K562 (cell line): ENCODE results near the gene GPAT3. TPM values are rescaled to one million over a fixed set of nuclear protein-coding genes. Genes with fewer than 3 reads are reported as not detected.

Experiments
- ATAC-seq: fragments of 200-7000 bp; cut with Tn5 transposase; 3 replicates; pipeline ENCODE4 v1.9.1; 2020; ENCODE audit warnings: moderate library complexity
- BruUV-seq: library from RNA; stranded (reverse); fragments of 400-500 nt; replicated peaks from 2 replicates; lab custom pipeline; 2021; lab: Mats Ljungman, UMichigan
- CTCF ChIA-PET: fragments of 300-600 bp; formaldehyde crosslinking; extraction: SDS; loops from one replicate; lab custom pipeline; 2021; ENCODE audit warnings: low intra/inter-chr PET ratio; lab: Yijun Ruan, JAX
- POLR2A ChIA-PET: fragments of 300-600, 350-650 bp; sonication (Branson Sonifier 250); formaldehyde crosslinking; extraction: SDS; loops from one replicate; lab custom pipeline; 2021; ENCODE audit warnings: antibody characterized with exemption, inconsistent platforms; lab: Yijun Ruan, JAX
- DNase-seq, 4 experiments: peaks; one replicate each; pipeline versions ENCODE4 v3.0.0 to v3.0.0-alpha.2; 2011 to 2018; ENCODE audit warnings: low spot score in 3 of 4, mixed read lengths in 3 of 4; ENCODE audit errors: extremely low read depth in 1 of 4
- FAIRE-seq: peaks from 2 replicates; lab custom pipeline; 2011; peaks lifted over from hg19 to GRCh38; lab: Jason Lieb, UNC
- H2AFZ ChIP-seq: 2 replicates; pipeline ENCODE4 v1.6.0; 2011; ENCODE audit warnings: low read depth, low read length, control low read depth, inconsistent platforms
- H3K27ac ChIP-seq: fragments of 200-600 bp; 3 replicates; pipeline ENCODE4 v1.8.0; 2011; ENCODE audit warnings: low read depth, mild to moderate bottlenecking, control low read depth, inconsistent platforms, low read length, moderate library complexity, mixed read lengths; ENCODE audit errors: extremely low read depth
- H3K27me3 ChIP-seq, 2 experiments: fragments of 300-600 bp in 1 of 2; 2 replicates in 1 of 2; 3 replicates in 1 of 2; pipeline versions ENCODE4 v1.6.0 to v1.8.0; 2011; ENCODE audit warnings: inconsistent platforms in 2 of 2, low read length in 2 of 2, mild to moderate bottlenecking in 1 of 2, mixed read lengths in 1 of 2, moderate library complexity in 1 of 2; ENCODE audit not compliant: control insufficient read depth in 2 of 2, insufficient read depth in 2 of 2
- H3K36me3 ChIP-seq: fragments of 300-600 bp; 3 replicates; pipeline ENCODE4 v1.8.0; 2011; ENCODE audit warnings: mild to moderate bottlenecking, low read length, inconsistent platforms; ENCODE audit not compliant: control insufficient read depth, insufficient read depth
- H3K4me1 ChIP-seq, 2 experiments: fragments of 200-600 bp in 1 of 2; replicated peaks in 1 of 2; 2 replicates in 1 of 2; 3 replicates in 1 of 2; pipeline versions ENCODE4 v1.5.1 to v1.8.0; 2011; ENCODE audit warnings: inconsistent platforms in 2 of 2, low read length in 2 of 2, mild to moderate bottlenecking in 1 of 2, mixed read lengths in 1 of 2, moderate library complexity in 1 of 2; ENCODE audit not compliant: control insufficient read depth in 2 of 2, insufficient read depth in 2 of 2
- H3K4me2 ChIP-seq: 2 replicates; pipeline ENCODE4 v1.6.1; 2011; ENCODE audit warnings: low read length, control low read depth, inconsistent platforms, mixed read lengths; ENCODE audit not compliant: insufficient read depth
- H3K4me3 ChIP-seq: fragments of 200-600 bp; sonication (generic), shearing (Covaris generic); 2 replicates; pipeline ENCODE4 v1.5.1; 2016; ENCODE audit warnings: control low read depth, inconsistent platforms
- H3K79me2 ChIP-seq: fragments of 200-600 bp; 3 replicates; pipeline ENCODE4 v1.8.0; 2011; ENCODE audit warnings: low read length, inconsistent platforms; ENCODE audit not compliant: control insufficient read depth, insufficient read depth
- H3K9ac ChIP-seq, 2 experiments: 2 replicates each; pipeline versions ENCODE4 v1.6.0 to v1.6.1; 2011; ENCODE audit warnings: low read depth in 2 of 2, low read length in 2 of 2, control low read depth in 1 of 2, inconsistent platforms in 1 of 2, mild to moderate bottlenecking in 1 of 2, mixed read lengths in 1 of 2; ENCODE audit not compliant: insufficient read depth in 1 of 2
- H3K9me1 ChIP-seq: one replicate; pipeline ENCODE4 v1.6.0; 2011; ENCODE audit warnings: inconsistent platforms, mild to moderate bottlenecking, low read length, moderate library complexity; ENCODE audit not compliant: control insufficient read depth, insufficient read depth
- H3K9me3 ChIP-seq: replicated peaks from 2 replicates; pipeline ENCODE4 v1.5.1; 2011; ENCODE audit warnings: low read depth, low read length, inconsistent platforms; ENCODE audit not compliant: control insufficient read depth, insufficient read depth
- H4K20me1 ChIP-seq: replicated peaks from 2 replicates; pipeline ENCODE4 v1.6.1; 2011; ENCODE audit warnings: low read length, inconsistent platforms, mixed read lengths; ENCODE audit not compliant: control insufficient read depth, insufficient read depth
- CTBP1 ChIP-seq: fragments of 450-650 bp; IDR thresholded peaks from 2 replicates; pipeline ENCODE4 v1.6.1; 2016; ENCODE audit warnings: borderline replicate concordance
- FOXK2 ChIP-seq, 2 experiments: fragments of 450-650 bp; IDR thresholded peaks in 1 of 2; conservative IDR thresholded peaks in 1 of 2; 2 replicates each; pipeline ENCODE4 v1.6.1; 2016; ENCODE audit warnings: low read depth in 2 of 2, mild to moderate bottlenecking in 1 of 2
- GABPB2 ChIP-seq: fragments of 250-450 bp; sonication (Bioruptor Pico); conservative IDR thresholded peaks from 2 replicates; pipeline ENCODE4 v1.5.1; 2021; ENCODE audit warnings: mild to moderate bottlenecking
- HDAC6 ChIP-seq: IDR thresholded peaks from 2 replicates; pipeline ENCODE4 v1.6.1; 2012; ENCODE audit warnings: low read depth, mild to moderate bottlenecking, control low read depth, inconsistent platforms, low read length, moderate library complexity
- HMGN3 ChIP-seq: IDR thresholded peaks from 2 replicates; pipeline ENCODE4 v1.6.1; 2011; ENCODE audit warnings: borderline replicate concordance, low read depth, mild to moderate bottlenecking, mixed read lengths, low read length; ENCODE audit not compliant: insufficient read length; ENCODE audit errors: extremely low read depth
- MAFF ChIP-seq: IDR thresholded peaks from 2 replicates; pipeline ENCODE4 v1.6.1; 2012; ENCODE audit warnings: low read length, improper control_type of control experiment
- MAFK ChIP-seq: IDR thresholded peaks from 2 replicates; pipeline ENCODE4 v1.6.1; 2011; ENCODE audit warnings: low read length, improper control_type of control experiment
- MBD2 ChIP-seq: sonication (generic); IDR thresholded peaks from 2 replicates; pipeline ENCODE4 v1.6.1; 2016; ENCODE audit warnings: low read depth, borderline replicate concordance
- NFATC3 ChIP-seq: fragments of 450-650 bp; IDR thresholded peaks from 2 replicates; pipeline ENCODE4 v1.6.1; 2017; ENCODE audit warnings: mild to moderate bottlenecking
- NFIC ChIP-seq: fragments of 450-650 bp; IDR thresholded peaks from 2 replicates; pipeline ENCODE4 v1.6.1; 2017; ENCODE audit warnings: mild to moderate bottlenecking, inconsistent platforms
- SMC3 ChIP-seq: conservative IDR thresholded peaks from 2 replicates; pipeline ENCODE4 v1.6.1; 2011; ENCODE audit warnings: low read depth, low read length, improper control_type of control experiment; ENCODE audit not compliant: insufficient read depth
- SNIP1 ChIP-seq: fragments of 450-650 bp; IDR thresholded peaks from 2 replicates; pipeline ENCODE4 v1.7.1; 2017; ENCODE audit warnings: low read depth, mild to moderate bottlenecking
- SREBF1 ChIP-seq: fragments of 150-350 bp; IDR thresholded peaks from 2 replicates; pipeline ENCODE4 v1.6.1; 2014; ENCODE audit warnings: antibody characterized with exemption, low read depth, low read length, borderline replicate concordance
- USF2 ChIP-seq: sonication (generic); formaldehyde crosslinking; IDR thresholded peaks from 2 replicates; pipeline ENCODE4 v1.5.0; 2020; ENCODE audit warnings: missing genetic modification reagents
- ZBTB17 ChIP-seq: fragments of 450-650 bp; formaldehyde crosslinking; IDR thresholded peaks from 2 replicates; pipeline ENCODE4 v1.4.0; 2020; ENCODE audit warnings: mild to moderate bottlenecking
- ZNF239 ChIP-seq: fragments of 250-450 bp; sonication (Bioruptor Pico); IDR thresholded peaks from 2 replicates; pipeline ENCODE4 v1.4.0; 2020; ENCODE audit warnings: mild to moderate bottlenecking
- ZNF253 ChIP-seq: fragments of 250-450 bp; sonication (Bioruptor Pico); conservative IDR thresholded peaks from 2 replicates; pipeline ENCODE4 v1.6.1; 2021; ENCODE audit warnings: mild to moderate bottlenecking
- ZNF316 ChIP-seq: fragments of 450-650 bp; IDR thresholded peaks from 2 replicates; pipeline ENCODE4 v1.6.1; 2016
- ZNF384 ChIP-seq: IDR thresholded peaks from 2 replicates; pipeline ENCODE4 v1.6.1; 2012; ENCODE audit warnings: low read depth, low read length, improper control_type of control experiment
- ZNF444 ChIP-seq: fragments of 250-450 bp; sonication (Bioruptor Pico); IDR thresholded peaks from 2 replicates; pipeline ENCODE4 v1.4.0; 2020; ENCODE audit warnings: mild to moderate bottlenecking, moderate library complexity
- ZNF785 ChIP-seq: fragments of 250-450 bp; sonication (Bioruptor Pico); IDR thresholded peaks from 2 replicates; pipeline ENCODE4 v1.4.0; 2020; ENCODE audit warnings: mild to moderate bottlenecking
- WGBS: fragments of 100-300 bp; shearing (Covaris generic); methylation state at CpG from one replicate; pipeline ENCODE4 v1.1.6; 2016; ENCODE audit warnings: low coverage, mixed read lengths; ENCODE audit not compliant: insufficient coverage; ENCODE audit errors: missing lambda C conversion rate; 5-methylcytosine and 5-hydroxymethylcytosine counted together
- in situ Hi-C: fragments of 300-500 bp; cut with MboI; formaldehyde crosslinking; loops from 4 replicates; pipeline ENCODE4 v1.15.0; 2018; ENCODE audit warnings: inconsistent platforms, mixed read lengths
- intact Hi-C: fragments of 100-400 bp; cut with micrococcal nuclease; formaldehyde crosslinking; loops from 2 replicates; pipeline ENCODE4 v1.14.2; 2022
- polyA plus RNA-seq, 8 experiments: library from polyadenylated mRNA; depleted of rRNA in 4 of 8; stranded (reverse) in 5 of 8; unstranded in 3 of 8; fragments of >200 nt; fragmentation: Nextera tagmentation in 2 of 8; fragmentation: Illumina TruSeq in 1 of 8; extraction: Ambion mirVana in 2 of 8; extraction: Trizol in 1 of 8; gene quantifications; 2 replicates each; pipeline versions ENCODE4 v1.2.1 to v1.2.3, GENCODE V29; 2011 to 2014; ENCODE audit warnings: inconsistent platforms in 1 of 8, missing spikeins in 1 of 8
- total RNA-seq, 7 experiments: library from RNA; depleted of rRNA in 6 of 7; stranded (reverse); fragments of >200 nt in 6 of 7; fragmentation: Illumina TruSeq in 2 of 7; extraction: Trizol in 2 of 7; gene quantifications; 2 replicates each; pipeline versions ENCODE4 v1.2.1 to v1.2.3, GENCODE V29; 2011 to 2021; ENCODE audit warnings: low replicate concordance in 1 of 7
- TF ChIP-seq, protein P1 (sequence below): sonication (generic); formaldehyde crosslinking; IDR thresholded peaks from 2 replicates; pipeline ENCODE4 v1.8.0; 2022; ENCODE audit warnings: missing genetic modification reagents, mild to moderate bottlenecking, moderate library complexity, borderline replicate concordance

The GPAT3 gene
- total and polyA plus RNA-seq, 9 of the 15 experiments (the other 6 are each of a cell fraction or from before 2014, with no cell fraction given): 4.1 to 16.1 (median 13.1) TPM

- TF ChIP-seq MAFF (peak; percentile 69), NFATC3 (no peak), MAFK (peak; percentile 44; the same call in 1 of the 2 replicates), ZNF239 (CRISPR knock-in tag) (no peak), ZBTB17 (no peak), CTBP1 (no peak), ZNF316 (peak; percentile 85)
- TF ChIP-seq, protein P1, sequence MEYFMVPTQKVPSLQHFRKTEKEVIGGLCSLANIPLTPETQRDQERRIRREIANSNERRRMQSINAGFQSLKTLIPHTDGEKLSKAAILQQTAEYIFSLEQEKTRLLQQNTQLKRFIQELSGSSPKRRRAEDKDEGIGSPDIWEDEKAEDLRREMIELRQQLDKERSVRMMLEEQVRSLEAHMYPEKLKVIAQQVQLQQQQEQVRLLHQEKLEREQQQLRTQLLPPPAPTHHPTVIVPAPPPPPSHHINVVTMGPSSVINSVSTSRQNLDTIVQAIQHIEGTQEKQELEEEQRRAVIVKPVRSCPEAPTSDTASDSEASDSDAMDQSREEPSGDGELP (CRISPR knock-in tag): no peak
Measured at GRCh38 chr4:83591730-83592129, 55.8 kb downstream of the GPAT3 start (continued).

DNA sequence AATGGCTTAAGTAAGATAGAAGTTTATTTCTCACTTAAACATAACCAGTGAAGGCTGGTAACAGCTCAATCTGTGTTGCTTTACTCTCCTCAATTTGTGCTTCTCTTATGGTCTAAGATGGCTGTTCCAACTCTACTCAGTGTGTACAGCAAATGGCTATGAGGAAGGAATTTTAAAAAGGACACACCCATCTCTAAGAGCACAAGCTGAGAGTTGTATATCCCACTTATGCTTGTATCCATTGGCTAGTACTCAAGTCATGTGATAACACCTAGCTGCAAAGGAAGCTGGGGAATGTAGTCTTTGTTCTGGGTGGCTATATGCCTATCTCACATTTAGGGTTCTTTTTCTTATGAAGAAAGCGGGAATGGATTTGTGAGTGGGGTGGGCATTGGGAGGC is 63.3 kb downstream of the GPAT3 start:
- 57% methylated on average over 1 of the region's 1 CpG for WGBS
- no peak overlapping the region for H3K4me2 ChIP-seq
- H3K27ac ChIP-seq: no peak overlapping the region
- H3K9me1 ChIP-seq: no peaks in the 10 kb centered on the region
- BruUV-seq: no TSS peak
- ChIA-PET CTCF (no interaction called here), POLR2A (interaction anchor here (1.1 kb wide), 1 partner anchor 31 kb away, joined by 3 read pairs; no protein-coding TSS in a partner anchor)
- H3K9me3 ChIP-seq: no peaks in the 10 kb centered on the region
- H3K4me1 ChIP-seq: no peaks in the 10 kb centered on the region
- no peak overlapping the region for H3K9ac ChIP-seq
- no peaks in the 10 kb centered on the region for H4K20me1 ChIP-seq
- peak; percentile 92 for FAIRE-seq
- ATAC-seq: peak; percentile 98
- H3K27me3 ChIP-seq: no peaks in the 10 kb centered on the region
- H3K79me2 ChIP-seq: no peaks in the 10 kb centered on the region
- no peaks in the 10 kb centered on the region for H3K36me3 ChIP-seq
- in situ Hi-C loops: no loop called here
- DNase-seq: peak; percentile 51 to 64 (median 56)
- no peak overlapping the region for H3K4me3 ChIP-seq
- intact Hi-C loops: no loop called here
- H2AFZ ChIP-seq: peak overlapping the region; percentile 81
- no peak for TF ChIP-seq ZNF785 (CRISPR knock-in tag)
- peak; percentile 82 for TF ChIP-seq USF2 (CRISPR knock-in tag)
- no peak for TF ChIP-seq NFIC
- no peak for TF ChIP-seq SNIP1
- no peak for TF ChIP-seq SREBF1
- TF ChIP-seq MBD2: 0 out of 2 replicates have a peak, but pooled peaks have one; percentile 26
- TF ChIP-seq SMC3: no peak
- no peak for TF ChIP-seq ZNF384
- no peak for TF ChIP-seq HMGN3
- no peak for TF ChIP-seq ZNF253 (CRISPR knock-in tag)
- TF ChIP-seq HDAC6: no peak
- TF ChIP-seq GABPB2 (CRISPR knock-in tag): no peak
- peak; percentile 55 to 58; a peak in 3 of 4 replicates for TF ChIP-seq FOXK2 (conservative IDR thresholded peaks at IDR 0.05 in 1 of 2, IDR thresholded peaks at IDR 0.05 in 1 of 2; ENCODE audit: low read depth in 2 of 2)
- TF ChIP-seq ZNF444: no peak
